Middle frontal gyrus (tissue), 1 donor: ENCODE data around the gene UST.

Source experiments
- DNase-seq: peaks from one replicate; pipeline ENCODE4 v3.0.0-alpha.2; 2015; ENCODE audit warnings: low spot score; ENCODE audit errors: extremely low spot score

Gene UST

GRCh38 chr6:149112976-149113375, 366.1 kb downstream of the UST start:
- DNase-seq = no peak

GRCh38 chr6:149114167-149114566, 367.3 kb downstream of the UST start:
- DNase-seq = no peak

GRCh38 chr6:149118737-149119653, 372.2 kb downstream of the UST start:
- no peak for DNase-seq

- no peak for DNase-seq
Measured at GRCh38 chr6:149122850-149123821, 376.3 kb downstream of the UST start.

GRCh38 chr6:149125309-149125708, 378.5 kb downstream of the UST start:
- DNase-seq = no peak
